ENCODE results near the gene MACROD2.

MACROD2 gene

DNA sequence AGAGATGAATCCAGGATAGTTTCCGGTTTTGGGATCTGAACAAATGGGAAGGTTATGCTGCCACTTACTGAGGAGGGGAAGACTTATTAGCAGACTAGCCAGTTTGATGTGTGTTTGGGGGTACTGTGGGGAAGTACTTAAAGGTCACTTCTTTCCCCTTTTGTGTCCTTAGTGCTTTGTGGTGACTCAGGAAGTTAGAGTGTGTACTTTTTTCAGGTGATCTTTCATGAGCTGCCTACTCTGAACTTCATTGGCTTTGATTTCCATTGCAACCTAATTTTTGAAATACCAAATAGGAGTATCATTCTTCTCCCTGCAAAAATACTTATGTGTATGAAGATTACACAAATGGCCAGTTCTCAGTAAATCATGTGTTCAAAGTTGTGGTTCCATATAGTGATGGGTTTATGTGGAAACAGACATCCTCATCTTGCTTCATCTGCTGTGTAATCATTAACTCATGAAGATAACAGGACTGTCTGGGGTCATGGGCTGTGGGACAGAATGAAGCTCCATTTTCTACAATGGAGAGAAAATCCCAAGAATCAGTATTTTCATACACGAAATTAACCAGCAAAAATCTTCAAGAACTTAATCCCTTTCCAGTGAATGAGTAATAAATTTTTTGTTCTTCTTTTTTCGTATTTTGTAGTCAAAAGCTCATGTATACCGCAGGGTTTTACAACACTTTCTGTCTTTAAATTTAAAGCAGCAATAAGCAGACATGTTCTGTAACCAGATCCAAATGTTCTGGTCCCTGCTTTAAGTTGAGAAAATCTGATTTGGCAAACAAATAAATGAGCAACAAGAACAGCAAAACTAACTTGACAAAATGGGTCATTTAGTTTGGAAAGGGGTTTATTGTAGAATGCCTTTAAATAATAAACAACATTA, 614.3 kb downstream of the MACROD2 start:
- DNase-seq: no peak

DNA sequence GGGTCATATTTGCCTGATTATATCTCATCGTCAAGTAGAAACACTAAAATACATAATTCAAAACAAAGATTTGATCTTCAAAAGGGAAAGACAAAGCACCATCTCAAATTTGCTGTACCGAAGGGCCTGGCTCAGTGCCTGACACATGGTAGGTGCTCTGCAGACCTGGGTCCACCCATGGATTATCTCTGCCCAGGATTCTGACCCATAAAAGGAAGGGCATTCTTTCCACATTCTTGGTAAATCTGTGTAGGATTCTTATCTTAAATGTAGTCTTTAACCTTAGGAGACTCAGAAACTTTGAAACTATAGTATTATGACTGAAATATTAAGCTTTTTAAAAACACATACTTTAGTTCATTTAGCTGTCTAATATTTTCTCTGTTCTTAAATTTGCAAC, 616.2 kb downstream of the MACROD2 start:
- no peak for DNase-seq

DNA sequence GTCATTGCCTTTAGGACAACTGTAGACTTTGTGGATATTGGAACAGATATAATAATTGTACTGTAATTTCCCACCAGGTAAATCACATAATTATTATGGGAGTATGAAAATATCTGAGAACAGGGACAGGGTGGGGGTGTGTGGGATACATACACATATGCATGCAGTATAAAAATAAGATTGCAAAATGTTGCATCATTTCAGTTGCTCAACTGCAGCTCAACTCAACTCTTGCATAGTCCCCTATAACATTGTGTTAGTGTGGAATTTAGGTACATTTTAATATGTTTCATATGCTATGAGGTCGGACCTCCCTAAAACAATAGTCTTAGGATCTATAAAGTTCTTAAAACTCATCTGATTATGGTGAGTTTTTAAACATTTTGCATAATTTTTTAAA, 617.1 kb downstream of the MACROD2 start:
- no peak for DNase-seq

GRCh38 chr20:14616003-14616402, 620.7 kb downstream of the MACROD2 start:
- no peak for DNase-seq

DNA sequence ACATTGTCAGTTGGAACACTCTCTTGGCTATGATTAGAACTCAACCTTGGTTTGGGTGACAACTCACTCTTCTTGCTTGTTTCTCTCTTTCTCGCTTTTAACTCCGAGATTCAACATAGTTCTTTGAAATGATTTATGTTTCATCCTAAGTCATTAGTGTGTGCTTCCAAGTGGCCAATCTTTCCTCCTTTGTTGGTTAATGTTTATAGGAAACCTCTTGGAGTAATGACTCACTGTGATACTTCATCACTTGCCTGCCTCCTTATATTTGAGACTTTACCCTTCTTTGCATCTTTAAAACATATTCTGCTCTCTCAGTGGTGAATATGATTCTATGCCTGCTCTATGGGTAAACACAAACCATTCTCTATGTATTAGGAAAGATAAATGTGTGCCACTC, 621.8 kb downstream of the MACROD2 start:
- DNase-seq: no peak

- no peak for DNase-seq
Measured at GRCh38 chr20:14619411-14619810, 624.1 kb downstream of the MACROD2 start.

GRCh38 chr20:14622796-14623195, 627.5 kb downstream of the MACROD2 start:
- DNase-seq: peak in 1 of 2 experiments; percentile 36

GRCh38 chr20:14631011-14631410, 635.7 kb downstream of the MACROD2 start:
- no peak for DNase-seq

DNA sequence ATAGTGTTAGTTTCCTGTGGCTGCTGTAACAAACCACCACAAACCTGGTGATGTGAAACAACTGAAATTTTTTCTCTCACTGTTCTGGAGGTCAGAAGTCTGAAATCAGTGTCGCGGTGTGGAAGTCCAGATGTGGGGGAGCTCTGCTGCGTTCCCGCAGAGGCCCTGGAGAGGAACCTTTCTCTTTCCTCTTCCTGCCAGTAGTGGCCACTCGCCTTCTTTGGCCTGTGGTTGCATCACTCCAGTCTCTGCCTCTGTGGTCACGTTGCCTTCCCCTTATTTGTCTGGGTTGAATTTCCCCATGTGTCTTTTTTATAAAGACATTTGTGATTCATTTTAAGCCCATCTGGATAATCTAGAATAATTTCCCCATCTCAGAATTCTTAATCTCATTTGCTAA, 637.6 kb downstream of the MACROD2 start:
- no peak for DNase-seq

GRCh38 chr20:14633507-14633906, 638.2 kb downstream of the MACROD2 start:
- DNase-seq: no peak

DNA sequence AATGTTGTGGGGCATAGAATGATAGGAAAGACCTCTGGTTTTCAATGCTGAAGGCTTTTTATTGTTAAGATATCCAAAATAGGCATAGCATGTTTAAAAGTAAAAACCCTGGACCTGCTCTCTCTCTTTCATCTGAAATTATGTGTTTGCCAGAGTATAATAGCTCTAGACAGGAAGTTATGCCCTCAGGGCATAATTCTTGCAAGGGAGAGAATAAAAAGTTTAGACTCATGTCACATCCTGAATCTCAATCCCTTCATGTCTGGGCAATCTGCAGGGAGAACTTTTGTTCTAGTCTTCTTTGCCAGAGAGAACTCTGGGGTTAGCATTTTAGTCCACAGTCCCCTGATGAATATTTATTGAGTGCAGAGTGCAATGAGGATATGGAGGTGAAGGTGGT, 639.3 kb downstream of the MACROD2 start:
- DNase-seq: no peak

- DNase-seq: no peak
Measured at GRCh38 chr20:14637441-14637840, 642.1 kb downstream of the MACROD2 start.

GRCh38 chr20:14643146-14643545, 647.8 kb downstream of the MACROD2 start:
- DNase-seq: no peak

GRCh38 chr20:14643556-14643955, 648.2 kb downstream of the MACROD2 start:
- peak; percentile 14 to 16 for DNase-seq

DNA sequence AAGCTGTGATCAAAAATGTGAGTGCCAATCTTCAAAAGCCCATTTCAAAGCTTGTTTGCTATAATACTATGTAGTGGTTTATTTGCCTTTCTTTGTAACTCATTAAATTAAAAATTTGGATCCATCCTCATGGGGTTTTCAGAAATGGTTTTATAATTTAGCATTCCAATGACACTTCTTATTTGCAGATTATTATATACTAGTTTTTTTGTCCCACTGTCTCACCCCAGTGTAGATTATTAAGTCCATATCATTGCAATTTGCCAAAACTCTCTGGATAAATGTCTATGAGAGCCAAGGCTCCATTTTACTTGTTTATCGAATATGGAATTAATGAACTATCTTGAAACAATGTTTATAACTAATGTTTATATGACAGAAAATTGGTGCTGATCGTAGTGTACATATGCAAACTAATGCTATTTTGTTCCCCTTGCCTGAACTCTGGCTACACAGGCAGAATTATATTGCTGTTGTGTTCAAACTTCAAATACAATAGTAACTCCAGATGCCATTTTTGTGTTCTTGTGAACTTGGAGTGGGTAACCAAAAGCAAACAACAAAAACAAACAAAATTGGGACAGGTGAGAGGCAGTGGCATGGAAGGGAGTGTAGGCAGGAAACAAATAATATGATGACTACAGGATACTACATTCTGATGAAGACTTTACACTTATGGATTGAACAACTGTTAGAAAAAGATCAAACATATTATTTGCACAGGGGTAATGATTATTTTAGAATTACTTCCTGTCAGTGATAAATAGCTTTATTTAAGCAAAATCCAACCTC, 649.2 kb downstream of the MACROD2 start:
- DNase-seq: peak; percentile 52 to 64

- no peak for DNase-seq
Measured at GRCh38 chr20:14647016-14647415, 651.7 kb downstream of the MACROD2 start.

- no peak for DNase-seq
Measured at GRCh38 chr20:14649662-14650061, 654.3 kb downstream of the MACROD2 start.

DNA sequence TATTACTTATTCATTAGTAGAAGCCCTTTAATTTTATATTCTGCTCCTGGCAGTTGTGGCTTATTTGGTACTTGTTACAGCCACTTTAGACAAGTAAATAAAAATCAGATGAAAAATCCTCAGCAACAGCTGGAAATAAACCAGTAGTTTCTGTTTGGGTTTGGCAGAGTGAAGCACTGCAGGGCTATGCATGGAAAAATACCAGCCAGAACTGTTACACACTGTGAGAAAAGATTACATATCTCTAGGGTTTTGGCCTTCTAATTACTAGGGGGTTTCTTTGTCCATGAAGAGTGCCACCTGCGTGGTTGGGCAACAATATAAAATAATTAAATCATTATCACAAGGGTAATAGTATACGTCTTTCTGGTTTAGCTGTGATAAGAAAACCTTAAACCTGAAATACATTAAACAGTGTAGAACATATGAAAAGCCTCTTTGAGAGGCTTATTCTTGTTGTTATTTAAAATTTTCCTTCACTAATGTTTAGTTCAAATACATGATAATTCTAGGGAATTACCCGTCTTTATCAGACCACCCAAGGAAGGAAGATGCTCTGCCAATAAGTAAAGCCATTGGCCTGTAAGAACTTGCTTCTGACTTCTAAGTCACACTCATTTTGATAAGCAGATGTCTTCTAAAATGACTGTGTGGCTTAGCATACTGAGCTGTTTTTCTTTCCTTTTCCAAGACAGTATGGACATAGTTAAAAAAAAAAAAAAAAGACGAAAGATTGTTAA, 662.1 kb downstream of the MACROD2 start:
- no peak for DNase-seq

- no peak for DNase-seq
Measured at GRCh38 chr20:14664101-14664500, 668.8 kb downstream of the MACROD2 start.

GRCh38 chr20:14666696-14667095, 671.4 kb downstream of the MACROD2 start:
- no peak for DNase-seq

- DNase-seq: no peak
Measured at GRCh38 chr20:14667226-14667625, 671.9 kb downstream of the MACROD2 start.

GRCh38 chr20:14672066-14672465, 676.8 kb downstream of the MACROD2 start:
- DNase-seq: no peak

- no peak for DNase-seq
Measured at GRCh38 chr20:14673164-14673563, 677.8 kb downstream of the MACROD2 start.
